ENCODE data around the gene GLP2R. TPM values are rescaled to one million over a fixed set of nuclear protein-coding genes. Genes with fewer than 3 reads are reported as not detected.

Gene GLP2R
- total and polyA plus RNA-seq, 2 experiments from 2014 or later: not detected

GRCh38 chr17:9929871-9930270 lies 104.1 kb downstream of the GLP2R start:
- ATAC-seq (no peak), DNase-seq (ENCODE audit: low spot score) (no peak)
- peaks cover 17% of the 10 kb centered on the region for H3K4me1 Mint-ChIP-seq
- H3K4me3 ChIP-seq: no peak overlapping the region
- no peak overlapping the region for H3K4me3 Mint-ChIP-seq
- no peaks in the 10 kb centered on the region for H4K20me1 ChIP-seq (replicated peaks; ENCODE audit: insufficient read depth)
- no peaks in the 10 kb centered on the region for H3F3A ChIP-seq (replicated peaks; ENCODE audit: low read depth)
- H3K27ac ChIP-seq (ENCODE audit: low read depth): no peak overlapping the region
- H3K27ac Mint-ChIP-seq: no peak overlapping the region
- TF ChIP-seq EZH2phosphoT487 (IDR thresholded peaks at IDR 0.05; ENCODE audit: unreplicated experiment) (no peak), ZNF331 (CRISPR knock-in tag; IDR thresholded peaks at IDR 0.05; ENCODE audit: low read depth) (no peak), CTCF (conservative IDR thresholded peaks at IDR 0.05; ENCODE audit: low read depth in 2 of 2) (no peak), CREB1 (CRISPR knock-in tag; IDR thresholded peaks at IDR 0.05; ENCODE audit: low read depth) (no peak), ZNF462 (CRISPR knock-in tag; IDR thresholded peaks at IDR 0.05) (no peak), REST (IDR thresholded peaks at IDR 0.05; ENCODE audit: unreplicated experiment) (no peak), EZH2 (IDR thresholded peaks at IDR 0.05; ENCODE audit: low read depth, unreplicated experiment) (no peak), ZNF114 (CRISPR knock-in tag; IDR thresholded peaks at IDR 0.05) (no peak), ETS1 (IDR thresholded peaks at IDR 0.05) (no peak), NANOG (IDR thresholded peaks at IDR 0.05; ENCODE audit: borderline replicate concordance) (no peak), JUNB (IDR thresholded peaks at IDR 0.05; ENCODE audit: unreplicated experiment) (no peak), POLR2AphosphoS5 (IDR thresholded peaks at IDR 0.05; ENCODE audit: low read depth) (no peak)
- peaks cover 4% of the 10 kb centered on the region for H3K27me3 Mint-ChIP-seq (ENCODE audit: insufficient read depth, low read depth, poor library complexity)
- no peaks in the 10 kb centered on the region for H3K27me3 ChIP-seq (ENCODE audit: insufficient read depth)
- no peaks in the 10 kb centered on the region for H3K79me2 ChIP-seq (replicated peaks; ENCODE audit: insufficient read depth)
- H3K9me2 ChIP-seq (ENCODE audit: insufficient read depth): no peaks in the 10 kb centered on the region
- no peak overlapping the region for H3K4me2 ChIP-seq
- no peaks in the 10 kb centered on the region for H3K36me3 ChIP-seq (ENCODE audit: insufficient read depth)
- H2AFZ ChIP-seq: no peak overlapping the region
- H3K36me3 Mint-ChIP-seq (ENCODE audit: low read depth): no peaks in the 10 kb centered on the region
- H3K9me3 Mint-ChIP-seq: no peaks in the 10 kb centered on the region
- H3K4me1 ChIP-seq (ENCODE audit: insufficient read depth): no peaks in the 10 kb centered on the region
